Memory B cell (primary cell): Measurements from ENCODE around the gene SLC22A2.

Experiments
- ATAC-seq: fragments of 150-1000 bp; cut with Tn5 transposase; 2 replicates; pipeline ENCODE4 v1.10.0; 2021; ENCODE audit warnings: low read depth, mild to moderate bottlenecking, moderate library complexity
- DNase-seq, 2 donors: peaks; one replicate each; pipeline ENCODE4 v3.0.0; 2022; ENCODE audit warnings: low spot score in 2 of 2
- H3K27ac Mint-ChIP-seq: one replicate; pipeline ENCODE4 v1.8.0; 2022; ENCODE audit warnings: mild to moderate bottlenecking, moderate library complexity, mixed read lengths
- H3K27me3 Mint-ChIP-seq: one replicate; pipeline ENCODE4 v1.8.0; 2022; ENCODE audit warnings: mixed read lengths
- H3K36me3 Mint-ChIP-seq: one replicate; pipeline ENCODE4 v1.8.0; 2022; ENCODE audit warnings: mild to moderate bottlenecking, mixed read lengths
- H3K4me1 Mint-ChIP-seq: one replicate; pipeline ENCODE4 v1.8.0; 2022; ENCODE audit warnings: mixed read lengths
- H3K4me3 Mint-ChIP-seq: one replicate; pipeline ENCODE4 v1.8.0; 2022; ENCODE audit warnings: mild to moderate bottlenecking, moderate library complexity, mixed read lengths
- H3K9me3 Mint-ChIP-seq: one replicate; pipeline ENCODE4 v1.8.0; 2022; ENCODE audit warnings: mixed read lengths

Gene SLC22A2

DNA sequence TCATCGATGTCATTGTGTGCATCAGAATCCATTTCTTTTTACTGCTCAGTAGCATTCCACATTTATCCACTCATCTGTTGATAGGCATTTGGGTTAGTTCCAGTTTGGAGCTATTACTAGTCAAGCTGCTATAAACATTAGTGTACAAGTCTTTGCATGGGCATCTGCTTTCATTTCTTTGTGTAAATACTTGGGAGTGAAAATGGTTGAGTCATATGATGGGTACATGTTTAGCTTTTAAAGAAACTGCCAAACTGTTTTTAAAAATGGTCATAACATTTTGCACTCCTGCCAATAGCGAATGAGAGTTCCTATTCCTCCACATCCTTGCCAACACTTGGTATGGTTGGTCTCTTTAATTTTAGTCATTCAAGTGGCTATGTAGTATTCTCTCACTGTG is 21.2 kb upstream of the SLC22A2 start:
- peaks cover 2% of the 10 kb centered on the region for H3K27me3 Mint-ChIP-seq
- no peaks in the 10 kb centered on the region for H3K36me3 Mint-ChIP-seq
- no peaks in the 10 kb centered on the region for H3K4me1 Mint-ChIP-seq
- DNase-seq (no peak), ATAC-seq (no peak)
- no peak overlapping the region for H3K4me3 Mint-ChIP-seq
- H3K27ac Mint-ChIP-seq: no peak overlapping the region
- peaks cover 7% of the 10 kb centered on the region for H3K9me3 Mint-ChIP-seq

GRCh38 chr6:160278786-160279310 is 20.2 kb upstream of the SLC22A2 start:
- Mint-ChIP-seq H3K27ac (no peak overlapping the region), H3K4me1 (no peaks in the 10 kb centered on the region), H3K9me3 (peaks cover 5% of the 10 kb centered on the region), H3K27me3 (no peaks in the 10 kb centered on the region), H3K4me3 (no peak overlapping the region), H3K36me3 (no peaks in the 10 kb centered on the region)
- DNase-seq: no peak
- ATAC-seq: no peak

DNA sequence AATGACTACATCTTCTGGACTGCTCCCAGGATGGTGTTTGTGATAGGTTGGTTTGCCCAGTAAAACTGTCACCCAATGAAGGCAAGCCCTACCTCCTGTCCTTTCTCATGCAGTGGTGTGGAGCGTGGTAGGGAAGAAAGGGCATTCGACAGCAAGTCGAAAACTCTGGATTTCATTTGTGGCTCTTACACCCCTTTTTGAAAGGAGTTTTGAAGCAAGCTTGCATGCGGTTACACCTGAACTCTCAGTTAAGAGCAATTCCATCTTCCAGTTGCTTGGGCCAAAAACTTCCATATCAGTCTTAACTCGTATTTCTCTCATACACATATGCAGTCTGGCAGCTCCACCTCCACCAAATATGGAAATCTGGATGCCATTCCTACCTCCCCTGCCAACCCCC is 19.7 kb upstream of the SLC22A2 start:
- no peaks in the 10 kb centered on the region for H3K4me1 Mint-ChIP-seq

DNA sequence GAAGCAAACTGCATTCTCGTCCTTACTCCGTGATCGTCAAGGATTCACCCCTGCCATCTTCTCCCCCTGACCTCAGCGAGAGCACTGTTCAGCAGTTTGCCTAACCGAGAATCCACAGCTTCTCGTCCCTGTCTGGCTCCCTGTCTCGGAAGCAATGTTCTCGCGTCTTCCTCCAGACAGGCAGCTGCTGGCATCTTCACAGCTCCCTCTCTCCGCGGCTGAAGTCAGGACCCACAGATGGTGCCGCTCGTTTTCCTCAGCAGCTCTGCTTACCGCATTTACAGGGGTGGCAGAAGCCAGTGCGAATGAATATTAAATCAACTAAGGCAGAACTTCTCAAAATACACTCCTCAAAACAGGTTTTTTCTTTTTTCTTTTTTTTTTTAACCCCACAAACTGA is 18.9 kb upstream of the SLC22A2 start:
- Mint-ChIP-seq H3K36me3 (no peaks in the 10 kb centered on the region), H3K9me3 (peaks cover 5% of the 10 kb centered on the region), H3K27me3 (no peaks in the 10 kb centered on the region), H3K4me1 (no peaks in the 10 kb centered on the region), H3K4me3 (no peak overlapping the region), H3K27ac (no peak overlapping the region)
- DNase-seq: no peak
- ATAC-seq: no peak

More for the DNA sequence above, 19.7 kb upstream of the SLC22A2 start:
- ATAC-seq (no peak), DNase-seq (no peak)
- Mint-ChIP-seq H3K36me3 (no peaks in the 10 kb centered on the region), H3K9me3 (peaks cover 5% of the 10 kb centered on the region), H3K27ac (no peak overlapping the region), H3K27me3 (no peaks in the 10 kb centered on the region), H3K4me3 (no peak overlapping the region)

DNA sequence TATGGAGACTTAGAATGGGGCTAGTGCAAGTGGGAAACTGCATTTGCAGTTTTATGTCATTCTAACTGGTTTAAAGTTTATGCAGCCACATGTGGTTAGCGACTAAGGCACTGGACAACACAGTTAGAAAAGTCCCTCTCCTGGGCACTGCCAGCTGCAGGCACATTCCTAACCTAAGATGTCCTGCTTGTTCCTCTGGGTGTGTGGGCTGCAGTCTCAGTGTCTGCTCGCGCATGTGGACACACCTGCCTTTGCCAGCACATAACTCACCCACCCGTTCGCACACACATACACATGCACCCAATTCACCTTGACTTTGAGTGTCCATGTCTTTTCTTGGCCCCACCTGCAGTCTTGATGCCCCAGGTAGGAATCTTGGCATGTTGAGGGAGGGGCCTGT is 18.5 kb upstream of the SLC22A2 start:
- no peaks in the 10 kb centered on the region for H3K36me3 Mint-ChIP-seq
- ATAC-seq (no peak), DNase-seq (no peak)
- peaks cover 5% of the 10 kb centered on the region for H3K9me3 Mint-ChIP-seq
- no peaks in the 10 kb centered on the region for H3K27me3 Mint-ChIP-seq
- H3K4me3 Mint-ChIP-seq: no peak overlapping the region
- no peak overlapping the region for H3K27ac Mint-ChIP-seq
- no peaks in the 10 kb centered on the region for H3K4me1 Mint-ChIP-seq

GRCh38 chr6:160276126-160276525 is 17.5 kb upstream of the SLC22A2 start:
- ATAC-seq: no peak
- peaks cover 2% of the 10 kb centered on the region for H3K27me3 Mint-ChIP-seq
- no peak for DNase-seq
- H3K9me3 Mint-ChIP-seq: peaks cover 5% of the 10 kb centered on the region
- no peaks in the 10 kb centered on the region for H3K4me1 Mint-ChIP-seq
- no peaks in the 10 kb centered on the region for H3K36me3 Mint-ChIP-seq
- H3K27ac Mint-ChIP-seq: no peak overlapping the region
- no peak overlapping the region for H3K4me3 Mint-ChIP-seq

DNA sequence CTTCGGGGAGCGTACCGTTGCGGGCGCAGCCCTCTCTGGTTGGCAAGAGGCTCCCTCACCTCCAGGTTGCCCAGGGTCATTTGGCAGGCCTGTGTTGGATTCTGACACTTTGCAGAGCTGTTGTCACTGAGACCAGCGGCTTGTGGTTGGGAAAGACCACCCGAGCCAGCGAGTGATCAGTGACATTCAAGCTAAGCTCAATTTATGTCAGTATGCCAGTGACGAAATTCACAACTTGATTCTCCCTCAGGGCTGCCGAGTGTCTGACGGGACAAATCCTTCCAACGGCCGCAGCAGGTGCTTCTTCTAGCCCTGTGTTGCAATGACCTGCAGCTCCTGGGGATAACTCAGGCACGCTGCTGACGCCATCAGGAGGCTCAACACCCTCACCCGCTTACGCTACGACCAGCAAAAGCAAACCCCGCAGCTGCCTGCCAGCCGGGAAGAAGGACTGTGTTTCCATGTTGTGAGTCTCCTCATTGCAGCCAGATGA is 16.9 kb upstream of the SLC22A2 start:
- DNase-seq (no peak), ATAC-seq (no peak)
- no peaks in the 10 kb centered on the region for H3K4me1 Mint-ChIP-seq
- H3K27ac Mint-ChIP-seq: no peak overlapping the region
- H3K36me3 Mint-ChIP-seq: no peaks in the 10 kb centered on the region
- peaks cover 2% of the 10 kb centered on the region for H3K27me3 Mint-ChIP-seq
- H3K4me3 Mint-ChIP-seq: no peak overlapping the region
- H3K9me3 Mint-ChIP-seq: peaks cover 5% of the 10 kb centered on the region

DNA sequence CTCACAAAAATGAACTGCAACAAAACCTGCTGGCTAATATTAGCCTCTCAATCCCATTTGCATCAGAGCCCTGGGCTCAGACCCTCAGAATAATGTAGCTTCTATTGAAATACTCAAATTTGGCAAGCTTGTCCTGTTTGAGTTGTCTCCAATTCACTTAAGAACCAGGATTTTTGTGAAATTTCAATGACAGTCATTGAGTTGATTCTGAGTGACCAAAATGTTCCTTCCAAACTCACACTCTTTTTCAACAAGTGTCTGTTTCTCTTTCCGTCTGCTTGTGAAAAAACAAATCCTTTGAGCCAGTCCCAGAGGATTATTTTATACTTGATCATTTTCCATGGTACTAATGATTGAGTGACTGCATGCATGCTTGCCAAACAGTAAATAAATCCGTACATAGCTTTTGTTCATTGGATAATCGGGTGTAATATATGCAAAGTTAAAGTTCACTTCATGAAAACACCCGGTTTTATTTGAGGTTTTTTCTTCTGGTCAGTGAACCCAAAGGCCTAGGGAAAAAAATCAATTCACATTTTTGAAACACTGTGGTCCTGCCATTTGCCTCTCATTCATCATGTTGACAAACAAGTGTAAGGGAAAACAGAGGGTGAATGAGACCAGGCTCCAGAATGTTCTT is 16.4 kb upstream of the SLC22A2 start:
- ATAC-seq (no peak), DNase-seq (no peak)
- Mint-ChIP-seq H3K9me3 (peaks cover 4% of the 10 kb centered on the region), H3K27me3 (peaks cover 2% of the 10 kb centered on the region), H3K36me3 (no peaks in the 10 kb centered on the region), H3K4me1 (no peaks in the 10 kb centered on the region), H3K27ac (no peak overlapping the region), H3K4me3 (no peak overlapping the region)

GRCh38 chr6:160273750-160274149 is 15.1 kb upstream of the SLC22A2 start:
- Mint-ChIP-seq H3K4me3 (no peak overlapping the region), H3K36me3 (no peaks in the 10 kb centered on the region), H3K4me1 (no peaks in the 10 kb centered on the region), H3K27me3 (peaks cover 2% of the 10 kb centered on the region), H3K27ac (no peak overlapping the region), H3K9me3 (no peaks in the 10 kb centered on the region)
- DNase-seq: no peak
- ATAC-seq: no peak

DNA sequence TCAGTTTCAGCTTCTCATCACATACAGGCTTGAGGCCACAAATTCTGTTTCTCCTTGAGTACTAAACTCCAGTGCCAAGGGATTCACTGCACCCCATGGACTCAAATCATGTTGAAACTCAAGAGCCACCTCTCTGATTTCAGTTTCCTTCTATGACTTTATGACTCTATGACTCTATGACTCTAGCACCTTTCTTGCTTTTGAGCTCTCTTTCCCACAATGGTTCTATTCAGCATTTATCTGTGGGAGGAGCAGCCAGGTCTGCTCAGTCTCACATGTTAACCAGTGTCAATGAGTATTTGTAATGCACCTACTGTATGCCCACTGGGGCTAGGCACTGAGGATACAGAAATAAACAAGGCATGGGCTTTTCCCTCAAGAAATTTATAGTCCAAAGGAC is 14.6 kb upstream of the SLC22A2 start:
- H3K4me3 Mint-ChIP-seq: no peak overlapping the region
- H3K27ac Mint-ChIP-seq: no peak overlapping the region
- peaks cover 2% of the 10 kb centered on the region for H3K27me3 Mint-ChIP-seq
- ATAC-seq (no peak), DNase-seq (no peak)
- no peaks in the 10 kb centered on the region for H3K36me3 Mint-ChIP-seq
- no peaks in the 10 kb centered on the region for H3K4me1 Mint-ChIP-seq
- no peaks in the 10 kb centered on the region for H3K9me3 Mint-ChIP-seq

- Mint-ChIP-seq H3K36me3 (no peaks in the 10 kb centered on the region), H3K4me3 (no peak overlapping the region), H3K27me3 (peaks cover 2% of the 10 kb centered on the region), H3K4me1 (no peaks in the 10 kb centered on the region), H3K27ac (no peak overlapping the region), H3K9me3 (no peaks in the 10 kb centered on the region)
- no peak for ATAC-seq
- DNase-seq: no peak
Measured at GRCh38 chr6:160272707-160273106, 14.1 kb upstream of the SLC22A2 start.

- DNase-seq (no peak), ATAC-seq (no peak)
- peaks cover 8% of the 10 kb centered on the region for H3K4me1 Mint-ChIP-seq
- H3K27ac Mint-ChIP-seq: no peak overlapping the region
- no peak overlapping the region for H3K4me3 Mint-ChIP-seq
- peaks cover 4% of the 10 kb centered on the region for H3K27me3 Mint-ChIP-seq
- H3K36me3 Mint-ChIP-seq: no peaks in the 10 kb centered on the region
- H3K9me3 Mint-ChIP-seq: no peaks in the 10 kb centered on the region
Measured at GRCh38 chr6:160270347-160270746, 11.7 kb upstream of the SLC22A2 start.

GRCh38 chr6:160269771-160270170 is 11.2 kb upstream of the SLC22A2 start:
- Mint-ChIP-seq H3K36me3 (no peaks in the 10 kb centered on the region), H3K4me3 (no peak overlapping the region), H3K27me3 (peaks cover 4% of the 10 kb centered on the region), H3K27ac (no peak overlapping the region), H3K9me3 (no peaks in the 10 kb centered on the region), H3K4me1 (peaks cover 8% of the 10 kb centered on the region)
- ATAC-seq (no peak), DNase-seq (no peak)

- no peak overlapping the region for H3K4me3 Mint-ChIP-seq
- no peak for ATAC-seq
- DNase-seq: no peak
- no peaks in the 10 kb centered on the region for H3K36me3 Mint-ChIP-seq
- peaks cover 5% of the 10 kb centered on the region for H3K27me3 Mint-ChIP-seq
- H3K27ac Mint-ChIP-seq: no peak overlapping the region
- no peaks in the 10 kb centered on the region for H3K9me3 Mint-ChIP-seq
- H3K4me1 Mint-ChIP-seq: peaks cover 8% of the 10 kb centered on the region
Measured at GRCh38 chr6:160269023-160269521, 10.5 kb upstream of the SLC22A2 start.

DNA sequence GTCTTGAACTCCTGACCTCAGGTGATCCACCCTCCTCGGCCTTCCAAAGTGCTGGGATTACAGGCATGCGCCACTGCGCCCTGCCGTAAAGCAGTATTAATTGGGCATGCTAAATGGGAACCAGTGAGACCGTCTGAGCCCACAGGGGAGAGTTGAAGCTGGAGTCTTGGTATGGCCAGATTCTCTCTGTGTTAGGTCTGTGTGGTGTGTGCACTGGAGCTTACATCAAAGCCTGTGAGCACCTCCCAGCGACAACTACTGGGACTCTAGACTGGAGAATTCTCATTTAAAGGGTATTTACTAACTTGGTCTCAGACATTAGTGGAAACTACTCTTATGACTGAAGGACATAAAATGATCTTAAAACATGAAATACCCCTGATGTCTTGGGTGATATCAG is 8.5 kb upstream of the SLC22A2 start:
- no peaks in the 10 kb centered on the region for H3K9me3 Mint-ChIP-seq
- peaks cover 8% of the 10 kb centered on the region for H3K4me1 Mint-ChIP-seq
- ATAC-seq (no peak), DNase-seq (no peak)
- no peak overlapping the region for H3K27ac Mint-ChIP-seq
- H3K27me3 Mint-ChIP-seq: peaks cover 5% of the 10 kb centered on the region
- H3K36me3 Mint-ChIP-seq: no peaks in the 10 kb centered on the region
- no peak overlapping the region for H3K4me3 Mint-ChIP-seq
